Gastroesophageal sphincter (tissue), 4 donors: Measurements from ENCODE around the gene NPHP4. TPM values are rescaled to one million over a fixed set of nuclear protein-coding genes. Genes with fewer than 3 reads are reported as not detected.

Source experiments
- ATAC-seq: fragments of 150-250 bp; one replicate; pipeline ENCODE4 v1.9.1; 2016; ENCODE audit warnings: mild to moderate bottlenecking, moderate library complexity
- H3K27ac ChIP-seq, 4 donors: fragments of 200-600 bp; sonication (generic) in 3 of 4; 1 replicate in 3 of 4; 2 replicates in 1 of 4; pipeline ENCODE4 v1.5.1; 2016 to 2019
- H3K27me3 ChIP-seq: fragments of 200-600 bp; sonication (generic); one replicate; pipeline ENCODE4 v1.5.1; 2019
- H3K36me3 ChIP-seq, 2 donors: fragments of 200-600 bp; sonication (generic); one replicate each; pipeline ENCODE4 v1.5.1; 2019; ENCODE audit warnings: control low read depth in 1 of 2
- H3K4me1 ChIP-seq, 3 donors: fragments of 200-600 bp; sonication (generic); 1 replicate in 2 of 3; 2 replicates in 1 of 3; pipeline ENCODE4 v1.5.1; 2016 to 2019; ENCODE audit warnings: control low read depth in 2 of 3
- H3K4me3 ChIP-seq, 2 donors: fragments of 200-600 bp; sonication (generic); one replicate each; pipeline ENCODE4 v1.5.1; 2019; ENCODE audit warnings: mild to moderate bottlenecking in 1 of 2, moderate library complexity in 1 of 2
- H3K9me3 ChIP-seq, 3 donors: fragments of 200-600 bp; sonication (generic); one replicate each; pipeline ENCODE4 v1.5.1; 2017 to 2019; ENCODE audit warnings: control low read depth in 2 of 3
- EP300 ChIP-seq: sonication (generic); formaldehyde crosslinking; IDR thresholded peaks from one replicate; pipeline ENCODE4 v1.6.1; 2017; ENCODE audit warnings: antibody characterized with exemption, mild to moderate bottlenecking
- POLR2A ChIP-seq, 2 donors: fragments of 450-650 bp; IDR thresholded peaks; one replicate each; pipeline ENCODE4 v1.6.1; 2017; ENCODE audit warnings: antibody characterized with exemption in 2 of 2, mild to moderate bottlenecking in 2 of 2, moderate library complexity in 1 of 2
- POLR2AphosphoS5 ChIP-seq: sonication (generic); formaldehyde crosslinking; IDR thresholded peaks from one replicate; pipeline ENCODE4 v1.6.1; 2017; ENCODE audit warnings: antibody characterized with exemption
- WGBS, 2 donors: methylation state at CpG; one replicate each; pipeline ENCODE4 v1.1.5; 2018; ENCODE audit warnings: low coverage in 1 of 2; 5-methylcytosine and 5-hydroxymethylcytosine counted together
- total RNA-seq, 4 donors: library from RNA; depleted of rRNA; stranded (reverse); fragments of >200 nt; gene quantifications; one replicate each; pipeline ENCODE4 v1.1.0, GENCODE V29; 2016
- TF ChIP-seq, protein P1 (sequence below), 4 experiments: fragments of 200-600 bp in 2 of 4; fragments of 450-650 bp in 2 of 4; sonication (generic) in 1 of 4; IDR thresholded peaks; one replicate each; pipeline ENCODE4 v1.5.1; 2017 to 2019; ENCODE audit warnings: antibody characterized with exemption in 4 of 4, mild to moderate bottlenecking in 2 of 4, moderate library complexity in 2 of 4

The NPHP4 gene
- total RNA-seq, 4 donors from 2014 or later: 5.7 to 9.7 (median 6.2) TPM

DNA sequence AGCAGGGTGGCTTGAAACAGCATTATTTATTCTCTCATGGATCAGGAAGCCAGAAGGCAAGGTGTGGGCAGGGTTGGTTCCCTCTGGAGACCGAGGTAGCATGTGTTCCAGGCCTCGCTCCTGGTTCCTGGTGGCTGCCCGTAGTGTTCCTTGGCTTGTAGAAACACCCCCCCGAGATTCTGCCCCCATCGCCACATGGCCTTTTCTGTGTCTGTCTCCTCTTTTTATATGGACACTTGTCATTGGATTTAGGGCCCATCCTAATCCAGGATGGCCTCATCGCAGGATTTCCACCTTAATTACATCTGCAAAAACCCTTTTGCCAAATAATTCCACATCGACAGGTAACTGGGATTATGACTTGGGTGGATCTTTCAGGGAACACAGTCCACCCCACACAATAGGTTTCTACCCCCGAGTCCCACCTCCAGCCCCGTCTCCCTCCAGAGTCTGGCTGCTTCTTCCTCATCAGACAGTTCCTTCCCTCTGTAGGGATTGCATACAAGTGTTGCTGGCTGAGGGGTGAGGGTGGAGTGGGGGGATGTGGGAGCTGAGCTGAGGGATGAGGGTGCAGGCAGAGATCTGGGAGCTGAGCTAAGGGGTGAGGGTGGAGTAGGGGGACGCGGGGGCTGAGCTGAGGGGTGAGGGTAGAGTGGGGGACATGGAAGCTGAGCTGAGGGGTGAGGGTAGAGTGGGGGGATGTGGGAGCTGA is 12.3 kb upstream of the NPHP4 start:
- ATAC-seq: no peak

DNA sequence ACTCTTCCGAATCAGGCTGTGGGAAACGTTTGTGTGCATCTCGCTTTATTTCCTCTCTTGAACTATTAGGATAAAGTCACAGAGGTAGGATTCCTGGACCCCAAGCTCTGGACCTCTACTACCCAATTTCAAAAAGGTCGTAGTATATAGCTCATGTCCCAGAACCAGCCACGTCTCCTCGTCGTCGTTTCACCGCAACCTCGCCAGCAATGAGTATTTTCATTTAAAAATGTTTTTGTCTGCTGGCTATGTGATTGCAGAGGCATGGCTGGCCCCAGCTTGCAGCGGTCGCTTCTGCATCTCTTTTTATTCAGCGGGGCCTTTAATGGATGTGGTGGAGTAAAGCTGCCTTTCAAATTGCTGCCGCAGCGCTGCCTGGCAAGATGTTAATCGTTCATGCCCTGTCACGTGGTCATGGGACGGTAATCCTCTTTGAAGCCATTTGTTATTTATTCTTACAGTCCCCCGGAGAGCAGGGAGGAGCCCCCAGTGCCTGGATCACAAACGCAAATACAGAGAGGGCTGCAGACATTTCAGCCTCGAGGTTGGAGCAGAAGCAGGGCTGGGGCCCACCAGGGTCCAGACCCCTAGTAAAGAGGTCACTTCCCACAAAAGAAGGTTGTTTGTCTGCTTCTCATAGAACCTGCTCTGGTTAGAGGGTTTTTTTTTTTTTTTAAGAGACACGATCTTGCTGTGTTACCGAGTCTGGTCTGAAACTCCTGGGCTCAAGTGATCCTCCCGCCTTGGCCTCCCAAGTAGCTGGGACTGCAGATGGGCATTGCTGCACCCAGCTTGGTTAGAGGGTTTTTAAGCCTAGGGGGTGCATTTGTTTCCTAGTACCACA is 11.6 kb upstream of the NPHP4 start:
- TF ChIP-seq EP300 (no peak), POLR2A (IDR thresholded peaks at IDR 0.05) (no peak), POLR2AphosphoS5 (no peak)
- TF ChIP-seq, protein P1, sequence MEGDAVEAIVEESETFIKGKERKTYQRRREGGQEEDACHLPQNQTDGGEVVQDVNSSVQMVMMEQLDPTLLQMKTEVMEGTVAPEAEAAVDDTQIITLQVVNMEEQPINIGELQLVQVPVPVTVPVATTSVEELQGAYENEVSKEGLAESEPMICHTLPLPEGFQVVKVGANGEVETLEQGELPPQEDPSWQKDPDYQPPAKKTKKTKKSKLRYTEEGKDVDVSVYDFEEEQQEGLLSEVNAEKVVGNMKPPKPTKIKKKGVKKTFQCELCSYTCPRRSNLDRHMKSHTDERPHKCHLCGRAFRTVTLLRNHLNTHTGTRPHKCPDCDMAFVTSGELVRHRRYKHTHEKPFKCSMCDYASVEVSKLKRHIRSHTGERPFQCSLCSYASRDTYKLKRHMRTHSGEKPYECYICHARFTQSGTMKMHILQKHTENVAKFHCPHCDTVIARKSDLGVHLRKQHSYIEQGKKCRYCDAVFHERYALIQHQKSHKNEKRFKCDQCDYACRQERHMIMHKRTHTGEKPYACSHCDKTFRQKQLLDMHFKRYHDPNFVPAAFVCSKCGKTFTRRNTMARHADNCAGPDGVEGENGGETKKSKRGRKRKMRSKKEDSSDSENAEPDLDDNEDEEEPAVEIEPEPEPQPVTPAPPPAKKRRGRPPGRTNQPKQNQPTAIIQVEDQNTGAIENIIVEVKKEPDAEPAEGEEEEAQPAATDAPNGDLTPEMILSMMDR (IDR thresholded peaks at IDR 0.05): no peak
- Histone ChIP-seq H3K27ac (no peak overlapping the region), H3K36me3 (no peaks in the 10 kb centered on the region), H3K9me3 (no peaks in the 10 kb centered on the region), H3K4me1 (no peaks in the 10 kb centered on the region), H3K4me3 (no peak overlapping the region), H3K27me3 (no peaks in the 10 kb centered on the region)
- ATAC-seq: no peak
- WGBS, 2 donors: 68 to 82% methylated on average over 13 to 15 of the region's 24 CpGs

More for the DNA sequence above, 12.3 kb upstream of the NPHP4 start:
- TF ChIP-seq EP300 (no peak), POLR2A (IDR thresholded peaks at IDR 0.05) (no peak), POLR2AphosphoS5 (no peak)
- TF ChIP-seq, protein P1 (IDR thresholded peaks at IDR 0.05): no peak
- H3K9me3 ChIP-seq: no peaks in the 10 kb centered on the region
- WGBS, 2 donors: 93% methylated on average over 4 of the region's 11 CpGs; no CpG with 5 or more reads in 1 of the 2 donors
- no peaks in the 10 kb centered on the region for H3K4me1 ChIP-seq
- no peak overlapping the region for H3K27ac ChIP-seq
- no peaks in the 10 kb centered on the region for H3K36me3 ChIP-seq
- H3K4me3 ChIP-seq: no peak overlapping the region
- H3K27me3 ChIP-seq: no peaks in the 10 kb centered on the region

DNA sequence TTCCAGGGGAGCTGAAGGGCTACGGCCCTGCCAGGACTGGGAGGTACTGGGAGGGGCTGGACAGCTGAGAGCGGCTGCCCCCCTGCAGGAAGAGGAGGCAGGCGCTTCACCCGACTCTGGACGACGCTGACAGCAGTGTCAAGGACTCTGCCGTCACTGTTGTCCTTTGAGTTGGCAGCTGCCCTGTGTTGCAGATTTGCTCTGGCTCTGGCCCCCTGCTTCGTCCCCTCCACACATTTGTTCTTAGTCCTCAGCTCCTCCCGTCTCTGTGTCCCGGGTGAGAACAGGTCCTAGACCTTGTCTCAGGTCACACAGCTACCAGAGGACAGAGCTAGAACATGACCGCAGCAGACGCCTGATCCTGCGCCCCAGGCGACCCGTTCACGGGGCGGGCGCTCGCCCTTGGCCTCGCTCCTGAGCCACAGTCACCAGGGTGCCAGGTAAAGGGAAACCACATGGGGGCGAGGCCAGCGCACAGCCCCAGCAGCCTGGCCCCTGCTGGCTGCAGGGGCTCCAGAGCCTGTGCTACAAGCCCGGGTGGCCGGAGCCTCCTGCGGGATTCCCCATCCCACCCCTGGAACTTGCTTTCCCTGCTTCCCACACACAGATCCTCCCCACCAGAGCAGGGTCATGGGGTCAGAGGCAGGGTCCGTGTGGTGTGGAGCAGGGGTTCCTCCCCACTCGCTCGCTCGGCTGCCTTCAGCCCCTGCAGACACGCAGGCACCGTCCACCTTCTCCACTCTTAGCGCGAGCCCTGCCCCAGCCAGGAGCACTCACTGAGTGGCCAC is 10.7 kb upstream of the NPHP4 start:
- Histone ChIP-seq H3K4me3 (no peak overlapping the region), H3K27ac (no peak overlapping the region)

DNA sequence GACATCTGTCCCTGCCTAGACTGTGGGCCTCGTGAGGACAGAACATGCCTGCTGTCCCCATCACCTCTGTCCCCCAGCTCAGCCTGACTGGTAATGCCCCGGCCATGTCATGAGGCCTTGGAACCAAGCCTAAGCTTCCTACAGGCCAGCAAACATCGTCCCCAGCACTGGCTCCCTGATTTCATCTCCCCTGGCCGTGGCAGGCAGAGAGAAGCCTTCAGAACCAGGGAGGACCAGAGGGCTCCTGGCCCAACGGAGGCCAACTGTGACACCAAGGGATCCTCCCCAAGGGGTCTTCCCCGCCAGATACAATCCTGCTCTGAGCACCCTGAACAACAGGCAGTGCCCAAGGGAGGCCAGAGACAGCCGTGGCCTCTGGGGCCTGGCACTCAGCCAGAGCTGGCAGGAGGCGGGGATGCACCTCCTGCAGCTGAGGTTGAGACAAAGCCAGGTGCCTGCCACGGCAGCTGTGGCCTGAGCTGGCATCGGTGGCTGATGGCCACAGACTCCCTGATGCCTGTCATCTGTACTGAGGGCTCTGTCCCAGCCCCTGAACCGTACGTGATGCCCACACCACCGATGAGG is 9.9 kb upstream of the NPHP4 start:
- no peaks in the 10 kb centered on the region for H3K27me3 ChIP-seq
- TF ChIP-seq POLR2A (IDR thresholded peaks at IDR 0.05): no peak
- no peak for TF ChIP-seq EP300
- no peak for TF ChIP-seq POLR2AphosphoS5
- TF ChIP-seq, protein P1 (IDR thresholded peaks at IDR 0.05): no peak
- ATAC-seq: no peak
- H3K4me1 ChIP-seq: no peaks in the 10 kb centered on the region
- no peaks in the 10 kb centered on the region for H3K36me3 ChIP-seq
- H3K4me3 ChIP-seq: no peak overlapping the region
- H3K27ac ChIP-seq: no peak overlapping the region
- WGBS, 2 donors: 48% methylated on average over 4 of the region's 13 CpGs; no CpG with 5 or more reads in 1 of the 2 donors
- H3K9me3 ChIP-seq: no peaks in the 10 kb centered on the region

More for the DNA sequence above, 10.7 kb upstream of the NPHP4 start:
- H3K9me3 ChIP-seq: no peaks in the 10 kb centered on the region
- ATAC-seq: no peak
- H3K4me1 ChIP-seq: no peaks in the 10 kb centered on the region
- H3K27me3 ChIP-seq: no peaks in the 10 kb centered on the region
- 73 to 86% methylated on average over 5 to 8 of the region's 33 CpGs for WGBS, 2 donors
- H3K36me3 ChIP-seq: no peaks in the 10 kb centered on the region
- TF ChIP-seq, protein P1 (IDR thresholded peaks at IDR 0.05): no peak
